WTC11 (cell line): ENCODE results near the gene ATAD2B. TPM values are rescaled to one million over a fixed set of nuclear protein-coding genes. Genes with fewer than 3 reads are reported as not detected.

ENCODE experiments used
- ATAC-seq: fragments of 200-7000 bp; cut with Tn5 transposase; 2 replicates; pipeline ENCODE4 v1.10.0; 2021; ENCODE audit warnings: mild to moderate bottlenecking, moderate library complexity
- CTCF ChIA-PET: fragments of 300-600 bp; sonication (Branson Sonifier 250); formaldehyde crosslinking; loops from one replicate; lab custom pipeline; 2021; ENCODE audit warnings: antibody characterized with exemption; lab: Charles Lee
- POLR2A ChIA-PET: fragments of 350-600 bp; sonication (Branson Sonifier 250); formaldehyde crosslinking; loops from one replicate; lab custom pipeline; 2021; ENCODE audit warnings: antibody characterized with exemption; lab: Charles Lee
- DNase-seq: peaks from one replicate; pipeline ENCODE4 v3.0.0; 2021; ENCODE audit warnings: low spot score
- H3K27ac Mint-ChIP-seq: 2 replicates; pipeline ENCODE4 v1.8.0; 2021; ENCODE audit warnings: mixed read lengths
- H3K27me3 Mint-ChIP-seq: 2 replicates; pipeline ENCODE4 v1.8.0; 2021; ENCODE audit warnings: low read depth, mild to moderate bottlenecking, moderate library complexity, mixed read lengths
- H3K36me3 Mint-ChIP-seq: 2 replicates; pipeline ENCODE4 v1.8.0; 2021; ENCODE audit warnings: mixed read lengths
- H3K4me1 Mint-ChIP-seq: 2 replicates; pipeline ENCODE4 v1.8.0; 2022; ENCODE audit warnings: mixed read lengths
- H3K4me3 Mint-ChIP-seq: 2 replicates; pipeline ENCODE4 v1.8.0; 2021; ENCODE audit warnings: mild to moderate bottlenecking, moderate library complexity, mixed read lengths
- H3K9me3 Mint-ChIP-seq: 2 replicates; pipeline ENCODE4 v1.8.0; 2021; ENCODE audit warnings: mixed read lengths
- FOXP1 ChIP-seq: sonication (generic); formaldehyde crosslinking; IDR thresholded peaks from 2 replicates; pipeline ENCODE4 v1.8.0; 2022; ENCODE audit warnings: missing genetic modification reagents, mild to moderate bottlenecking, moderate library complexity, borderline replicate concordance
- GRHL2 ChIP-seq: fragments of 250-450 bp; sonication (Bioruptor Pico); IDR thresholded peaks from 2 replicates; pipeline ENCODE4 v1.8.0; 2022; ENCODE audit warnings: mild to moderate bottlenecking, moderate library complexity; ENCODE audit not compliant: insufficient replicate concordance, severe bottlenecking
- NFE2L1 ChIP-seq: sonication (generic); formaldehyde crosslinking; IDR thresholded peaks from 2 replicates; pipeline ENCODE4 v1.8.1; 2023; ENCODE audit warnings: missing genetic modification reagents
- SMAD4 ChIP-seq: sonication (generic); formaldehyde crosslinking; IDR thresholded peaks from 2 replicates; pipeline ENCODE4 v1.8.0; 2022; ENCODE audit warnings: mild to moderate bottlenecking, missing genetic modification reagents
- TCF7 ChIP-seq: sonication (generic); formaldehyde crosslinking; IDR thresholded peaks from 2 replicates; pipeline ENCODE4 v1.8.0; 2022; ENCODE audit warnings: mild to moderate bottlenecking, low read depth, missing genetic modification reagents, moderate library complexity
- ZNF671 ChIP-seq: fragments of 250-450 bp; sonication (Bioruptor Pico); IDR thresholded peaks from 2 replicates; pipeline ENCODE4 v1.8.0; 2021; ENCODE audit warnings: mild to moderate bottlenecking
- total RNA-seq: library from RNA; stranded (reverse); gene quantifications from 3 replicates; pipeline ENCODE4 v1.2.3, GENCODE V29; 2021
- TF ChIP-seq, protein P1 (sequence below): sonication (generic); formaldehyde crosslinking; conservative IDR thresholded peaks from 2 replicates; pipeline ENCODE4 v1.8.1; 2022; ENCODE audit warnings: mild to moderate bottlenecking, missing genetic modification reagents
- TF ChIP-seq, protein P2 (sequence below): sonication (generic); formaldehyde crosslinking; IDR thresholded peaks from 2 replicates; pipeline ENCODE4 v1.8.0; 2023; ENCODE audit warnings: missing genetic modification reagents
- TF ChIP-seq, protein P3 (sequence below): sonication (generic); formaldehyde crosslinking; IDR thresholded peaks from 2 replicates; pipeline ENCODE4 v1.8.1; 2023; ENCODE audit warnings: mild to moderate bottlenecking, missing genetic modification reagents, moderate library complexity
- TF ChIP-seq, protein P4 (sequence below): sonication (generic); formaldehyde crosslinking; IDR thresholded peaks from 2 replicates; pipeline ENCODE4 v1.8.0; 2022; ENCODE audit warnings: missing genetic modification reagents
- TF ChIP-seq, protein P5 (sequence below): sonication (generic); formaldehyde crosslinking; IDR thresholded peaks from 2 replicates; pipeline ENCODE4 v1.8.1; 2022; ENCODE audit warnings: mild to moderate bottlenecking, moderate library complexity, missing genetic modification reagents
- TF ChIP-seq, protein P6 (sequence below): sonication (generic); formaldehyde crosslinking; IDR thresholded peaks from 2 replicates; pipeline ENCODE4 v1.8.0; 2023; ENCODE audit warnings: missing genetic modification reagents, mild to moderate bottlenecking, borderline replicate concordance
- TF ChIP-seq, protein P7 (sequence below): sonication (generic); formaldehyde crosslinking; IDR thresholded peaks from 2 replicates; pipeline ENCODE4 v1.8.1; 2023; ENCODE audit warnings: mild to moderate bottlenecking, moderate library complexity, missing genetic modification reagents

The ATAD2B gene
- total RNA-seq, 1 experiment from 2014 or later: 21.5 TPM

DNA sequence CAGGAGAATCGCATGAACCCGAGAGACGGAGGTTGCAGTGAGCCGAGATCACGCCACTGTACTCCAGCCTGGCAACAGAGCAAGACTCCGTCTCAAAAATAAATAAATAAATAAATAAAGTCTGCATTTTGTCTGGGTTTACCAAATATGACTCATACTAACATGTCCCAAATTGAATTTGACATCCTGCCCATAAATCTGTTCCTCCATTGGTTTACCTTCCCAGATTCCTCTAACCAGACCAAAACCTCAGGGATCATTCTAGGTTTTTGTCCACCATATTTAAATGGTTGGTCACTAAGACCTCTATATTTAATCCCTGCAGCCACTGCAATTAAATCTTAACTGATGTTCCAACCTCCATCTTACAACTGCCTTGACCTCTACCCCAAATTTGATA is 150.9 kb downstream of the ATAD2B start:
- H3K36me3 Mint-ChIP-seq: peaks cover 20% of the 10 kb centered on the region
- ChIA-PET POLR2A (no interaction called here), CTCF (no interaction called here)
- no peak for ATAC-seq
- H3K27ac Mint-ChIP-seq: no peak overlapping the region
- no peak overlapping the region for H3K4me3 Mint-ChIP-seq
- H3K9me3 Mint-ChIP-seq: peaks cover 8% of the 10 kb centered on the region
- no peaks in the 10 kb centered on the region for H3K4me1 Mint-ChIP-seq
- DNase-seq: no peak
- no peaks in the 10 kb centered on the region for H3K27me3 Mint-ChIP-seq
- TF ChIP-seq, protein P1, sequence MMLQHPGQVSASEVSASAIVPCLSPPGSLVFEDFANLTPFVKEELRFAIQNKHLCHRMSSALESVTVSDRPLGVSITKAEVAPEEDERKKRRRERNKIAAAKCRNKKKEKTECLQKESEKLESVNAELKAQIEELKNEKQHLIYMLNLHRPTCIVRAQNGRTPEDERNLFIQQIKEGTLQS (CRISPR knock-in tag): no peak
- TF ChIP-seq SMAD4 (CRISPR knock-in tag): no peak
- TF ChIP-seq, protein P2, sequence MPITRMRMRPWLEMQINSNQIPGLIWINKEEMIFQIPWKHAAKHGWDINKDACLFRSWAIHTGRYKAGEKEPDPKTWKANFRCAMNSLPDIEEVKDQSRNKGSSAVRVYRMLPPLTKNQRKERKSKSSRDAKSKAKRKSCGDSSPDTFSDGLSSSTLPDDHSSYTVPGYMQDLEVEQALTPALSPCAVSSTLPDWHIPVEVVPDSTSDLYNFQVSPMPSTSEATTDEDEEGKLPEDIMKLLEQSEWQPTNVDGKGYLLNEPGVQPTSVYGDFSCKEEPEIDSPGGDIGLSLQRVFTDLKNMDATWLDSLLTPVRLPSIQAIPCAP: no peak

DNA sequence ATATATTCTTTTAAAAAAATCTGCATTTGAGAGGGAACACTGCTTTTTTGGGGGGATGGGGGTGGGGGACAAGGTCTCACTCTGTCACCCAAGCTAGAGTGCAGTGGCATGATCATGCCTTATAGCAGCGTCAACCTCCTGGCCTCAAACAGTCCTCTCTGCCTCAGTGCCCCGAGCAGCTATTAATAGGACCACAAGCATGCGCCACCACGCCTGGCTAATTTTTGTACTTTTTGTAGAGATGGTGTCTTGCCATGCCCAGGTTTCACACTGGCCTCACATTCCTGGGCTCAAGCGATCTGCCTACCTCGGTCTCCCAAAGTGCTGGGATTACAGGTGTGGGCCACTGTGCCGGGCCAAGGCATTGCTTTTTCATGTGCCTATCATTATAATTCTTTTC is 154.2 kb downstream of the ATAD2B start:
- ChIA-PET POLR2A (no interaction called here), CTCF (no interaction called here)
- TF ChIP-seq TCF7 (CRISPR knock-in tag) (no peak), FOXP1 (CRISPR knock-in tag) (no peak), NFE2L1 (CRISPR knock-in tag) (no peak), ZNF671 (CRISPR knock-in tag) (no peak), GRHL2 (CRISPR knock-in tag) (no peak)
- TF ChIP-seq, protein P3, sequence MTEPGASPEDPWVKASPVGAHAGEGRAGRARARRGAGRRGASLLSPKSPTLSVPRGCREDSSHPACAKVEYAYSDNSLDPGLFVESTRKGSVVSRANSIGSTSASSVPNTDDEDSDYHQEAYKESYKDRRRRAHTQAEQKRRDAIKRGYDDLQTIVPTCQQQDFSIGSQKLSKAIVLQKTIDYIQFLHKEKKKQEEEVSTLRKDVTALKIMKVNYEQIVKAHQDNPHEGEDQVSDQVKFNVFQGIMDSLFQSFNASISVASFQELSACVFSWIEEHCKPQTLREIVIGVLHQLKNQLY: no peak
- TF ChIP-seq, protein P4, sequence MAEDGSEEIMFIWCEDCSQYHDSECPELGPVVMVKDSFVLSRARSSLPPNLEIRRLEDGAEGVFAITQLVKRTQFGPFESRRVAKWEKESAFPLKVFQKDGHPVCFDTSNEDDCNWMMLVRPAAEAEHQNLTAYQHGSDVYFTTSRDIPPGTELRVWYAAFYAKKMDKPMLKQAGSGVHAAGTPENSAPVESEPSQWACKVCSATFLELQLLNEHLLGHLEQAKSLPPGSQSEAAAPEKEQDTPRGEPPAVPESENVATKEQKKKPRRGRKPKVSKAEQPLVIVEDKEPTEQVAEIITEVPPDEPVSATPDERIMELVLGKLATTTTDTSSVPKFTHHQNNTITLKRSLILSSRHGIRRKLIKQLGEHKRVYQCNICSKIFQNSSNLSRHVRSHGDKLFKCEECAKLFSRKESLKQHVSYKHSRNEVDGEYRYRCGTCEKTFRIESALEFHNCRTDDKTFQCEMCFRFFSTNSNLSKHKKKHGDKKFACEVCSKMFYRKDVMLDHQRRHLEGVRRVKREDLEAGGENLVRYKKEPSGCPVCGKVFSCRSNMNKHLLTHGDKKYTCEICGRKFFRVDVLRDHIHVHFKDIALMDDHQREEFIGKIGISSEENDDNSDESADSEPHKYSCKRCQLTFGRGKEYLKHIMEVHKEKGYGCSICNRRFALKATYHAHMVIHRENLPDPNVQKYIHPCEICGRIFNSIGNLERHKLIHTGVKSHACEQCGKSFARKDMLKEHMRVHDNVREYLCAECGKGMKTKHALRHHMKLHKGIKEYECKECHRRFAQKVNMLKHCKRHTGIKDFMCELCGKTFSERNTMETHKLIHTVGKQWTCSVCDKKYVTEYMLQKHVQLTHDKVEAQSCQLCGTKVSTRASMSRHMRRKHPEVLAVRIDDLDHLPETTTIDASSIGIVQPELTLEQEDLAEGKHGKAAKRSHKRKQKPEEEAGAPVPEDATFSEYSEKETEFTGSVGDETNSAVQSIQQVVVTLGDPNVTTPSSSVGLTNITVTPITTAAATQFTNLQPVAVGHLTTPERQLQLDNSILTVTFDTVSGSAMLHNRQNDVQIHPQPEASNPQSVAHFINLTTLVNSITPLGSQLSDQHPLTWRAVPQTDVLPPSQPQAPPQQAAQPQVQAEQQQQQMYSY (CRISPR knock-in tag): no peak
- TF ChIP-seq, protein P5, sequence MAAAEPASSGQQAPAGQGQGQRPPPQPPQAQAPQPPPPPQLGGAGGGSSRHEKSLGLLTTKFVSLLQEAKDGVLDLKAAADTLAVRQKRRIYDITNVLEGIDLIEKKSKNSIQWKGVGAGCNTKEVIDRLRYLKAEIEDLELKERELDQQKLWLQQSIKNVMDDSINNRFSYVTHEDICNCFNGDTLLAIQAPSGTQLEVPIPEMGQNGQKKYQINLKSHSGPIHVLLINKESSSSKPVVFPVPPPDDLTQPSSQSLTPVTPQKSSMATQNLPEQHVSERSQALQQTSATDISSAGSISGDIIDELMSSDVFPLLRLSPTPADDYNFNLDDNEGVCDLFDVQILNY (CRISPR knock-in tag): no peak
- TF ChIP-seq, protein P6, sequence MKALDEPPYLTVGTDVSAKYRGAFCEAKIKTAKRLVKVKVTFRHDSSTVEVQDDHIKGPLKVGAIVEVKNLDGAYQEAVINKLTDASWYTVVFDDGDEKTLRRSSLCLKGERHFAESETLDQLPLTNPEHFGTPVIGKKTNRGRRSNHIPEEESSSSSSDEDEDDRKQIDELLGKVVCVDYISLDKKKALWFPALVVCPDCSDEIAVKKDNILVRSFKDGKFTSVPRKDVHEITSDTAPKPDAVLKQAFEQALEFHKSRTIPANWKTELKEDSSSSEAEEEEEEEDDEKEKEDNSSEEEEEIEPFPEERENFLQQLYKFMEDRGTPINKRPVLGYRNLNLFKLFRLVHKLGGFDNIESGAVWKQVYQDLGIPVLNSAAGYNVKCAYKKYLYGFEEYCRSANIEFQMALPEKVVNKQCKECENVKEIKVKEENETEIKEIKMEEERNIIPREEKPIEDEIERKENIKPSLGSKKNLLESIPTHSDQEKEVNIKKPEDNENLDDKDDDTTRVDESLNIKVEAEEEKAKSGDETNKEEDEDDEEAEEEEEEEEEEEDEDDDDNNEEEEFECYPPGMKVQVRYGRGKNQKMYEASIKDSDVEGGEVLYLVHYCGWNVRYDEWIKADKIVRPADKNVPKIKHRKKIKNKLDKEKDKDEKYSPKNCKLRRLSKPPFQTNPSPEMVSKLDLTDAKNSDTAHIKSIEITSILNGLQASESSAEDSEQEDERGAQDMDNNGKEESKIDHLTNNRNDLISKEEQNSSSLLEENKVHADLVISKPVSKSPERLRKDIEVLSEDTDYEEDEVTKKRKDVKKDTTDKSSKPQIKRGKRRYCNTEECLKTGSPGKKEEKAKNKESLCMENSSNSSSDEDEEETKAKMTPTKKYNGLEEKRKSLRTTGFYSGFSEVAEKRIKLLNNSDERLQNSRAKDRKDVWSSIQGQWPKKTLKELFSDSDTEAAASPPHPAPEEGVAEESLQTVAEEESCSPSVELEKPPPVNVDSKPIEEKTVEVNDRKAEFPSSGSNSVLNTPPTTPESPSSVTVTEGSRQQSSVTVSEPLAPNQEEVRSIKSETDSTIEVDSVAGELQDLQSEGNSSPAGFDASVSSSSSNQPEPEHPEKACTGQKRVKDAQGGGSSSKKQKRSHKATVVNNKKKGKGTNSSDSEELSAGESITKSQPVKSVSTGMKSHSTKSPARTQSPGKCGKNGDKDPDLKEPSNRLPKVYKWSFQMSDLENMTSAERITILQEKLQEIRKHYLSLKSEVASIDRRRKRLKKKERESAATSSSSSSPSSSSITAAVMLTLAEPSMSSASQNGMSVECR (CRISPR knock-in tag): no peak
- TF ChIP-seq, protein P7, sequence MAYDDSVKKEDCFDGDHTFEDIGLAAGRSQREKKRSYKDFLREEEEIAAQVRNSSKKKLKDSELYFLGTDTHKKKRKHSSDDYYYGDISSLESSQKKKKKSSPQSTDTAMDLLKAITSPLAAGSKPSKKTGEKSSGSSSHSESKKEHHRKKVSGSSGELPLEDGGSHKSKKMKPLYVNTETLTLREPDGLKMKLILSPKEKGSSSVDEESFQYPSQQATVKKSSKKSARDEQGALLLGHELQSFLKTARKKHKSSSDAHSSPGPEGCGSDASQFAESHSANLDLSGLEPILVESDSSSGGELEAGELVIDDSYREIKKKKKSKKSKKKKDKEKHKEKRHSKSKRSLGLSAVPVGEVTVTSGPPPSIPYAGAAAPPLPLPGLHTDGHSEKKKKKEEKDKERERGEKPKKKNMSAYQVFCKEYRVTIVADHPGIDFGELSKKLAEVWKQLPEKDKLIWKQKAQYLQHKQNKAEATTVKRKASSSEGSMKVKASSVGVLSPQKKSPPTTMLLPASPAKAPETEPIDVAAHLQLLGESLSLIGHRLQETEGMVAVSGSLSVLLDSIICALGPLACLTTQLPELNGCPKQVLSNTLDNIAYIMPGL (CRISPR knock-in tag): no peak
- H3K4me3 Mint-ChIP-seq: no peak overlapping the region
- no peaks in the 10 kb centered on the region for H3K4me1 Mint-ChIP-seq
- no peak for ATAC-seq
- H3K27me3 Mint-ChIP-seq: no peaks in the 10 kb centered on the region
- H3K9me3 Mint-ChIP-seq: peaks cover 13% of the 10 kb centered on the region
- H3K36me3 Mint-ChIP-seq: peaks cover 29% of the 10 kb centered on the region
- no peak overlapping the region for H3K27ac Mint-ChIP-seq
- no peak for DNase-seq
